Measurements from ENCODE around the gene FMNL2.

DNA sequence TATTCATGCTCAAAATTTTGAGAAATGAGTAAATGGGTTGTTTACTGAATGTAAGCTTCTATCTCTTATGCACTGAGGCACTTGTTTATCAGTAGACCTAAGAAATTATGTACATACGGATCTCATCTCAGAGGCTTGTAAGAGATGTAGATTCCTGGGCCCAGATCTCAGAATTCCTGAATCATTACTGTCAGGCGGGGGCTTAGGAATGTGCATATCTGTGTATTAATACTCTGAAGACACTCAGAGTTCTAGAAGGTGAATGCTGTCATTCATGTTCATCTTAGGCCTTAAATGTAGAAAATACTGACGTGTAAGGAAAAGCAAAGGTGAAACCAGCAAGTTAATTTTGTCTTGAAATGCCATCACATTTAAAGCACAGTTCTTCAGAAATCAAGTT lies 169.6 kb downstream of the FMNL2 start:
- TF ChIP-seq ZNF48 (tag by site-specific recombination; IDR thresholded peaks at IDR 0.05) (no peak), ZNF639 (tag by site-specific recombination; IDR thresholded peaks at IDR 0.05) (no peak), ZNF274 (IDR thresholded peaks at IDR 0.05; ENCODE audit: low read length) (no peak), ZNF274 (tag by site-specific recombination; IDR thresholded peaks at IDR 0.05; ENCODE audit: borderline replicate concordance) (no peak), ZNF140 (tag by site-specific recombination; IDR thresholded peaks at IDR 0.05) (no peak), ZNF843 (tag by site-specific recombination; IDR thresholded peaks at IDR 0.05) (no peak), OSR2 (tag by site-specific recombination; IDR thresholded peaks at IDR 0.05) (no peak), ZNF513 (tag by site-specific recombination; IDR thresholded peaks at IDR 0.05) (no peak)
- TF ChIP-seq, protein P1, sequence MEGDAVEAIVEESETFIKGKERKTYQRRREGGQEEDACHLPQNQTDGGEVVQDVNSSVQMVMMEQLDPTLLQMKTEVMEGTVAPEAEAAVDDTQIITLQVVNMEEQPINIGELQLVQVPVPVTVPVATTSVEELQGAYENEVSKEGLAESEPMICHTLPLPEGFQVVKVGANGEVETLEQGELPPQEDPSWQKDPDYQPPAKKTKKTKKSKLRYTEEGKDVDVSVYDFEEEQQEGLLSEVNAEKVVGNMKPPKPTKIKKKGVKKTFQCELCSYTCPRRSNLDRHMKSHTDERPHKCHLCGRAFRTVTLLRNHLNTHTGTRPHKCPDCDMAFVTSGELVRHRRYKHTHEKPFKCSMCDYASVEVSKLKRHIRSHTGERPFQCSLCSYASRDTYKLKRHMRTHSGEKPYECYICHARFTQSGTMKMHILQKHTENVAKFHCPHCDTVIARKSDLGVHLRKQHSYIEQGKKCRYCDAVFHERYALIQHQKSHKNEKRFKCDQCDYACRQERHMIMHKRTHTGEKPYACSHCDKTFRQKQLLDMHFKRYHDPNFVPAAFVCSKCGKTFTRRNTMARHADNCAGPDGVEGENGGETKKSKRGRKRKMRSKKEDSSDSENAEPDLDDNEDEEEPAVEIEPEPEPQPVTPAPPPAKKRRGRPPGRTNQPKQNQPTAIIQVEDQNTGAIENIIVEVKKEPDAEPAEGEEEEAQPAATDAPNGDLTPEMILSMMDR (tag by site-specific recombination; IDR thresholded peaks at IDR 0.05) = no peak

Measured in HEK293 (cell line).